HAP-1 (cell line): ENCODE data around the gene RASD2.

Experiments used
- DNase-seq, 2 experiments: peaks; one replicate each; pipeline ENCODE4 v3.0.0-alpha.2; 2016 to 2020; ENCODE audit warnings: low spot score in 2 of 2
- H3K27me3 ChIP-seq: fragments of 250-450 bp; sonication (Bioruptor Pico); 2 replicates; pipeline ENCODE4 v1.5.1; 2020; ENCODE audit warnings: low read depth, mild to moderate bottlenecking, moderate library complexity
- H3K36me3 ChIP-seq: fragments of 250-450 bp; sonication (Bioruptor Pico); replicated peaks from 2 replicates; pipeline ENCODE4 v1.5.1; 2020; ENCODE audit warnings: mild to moderate bottlenecking
- H3K4me1 ChIP-seq: fragments of 250-450 bp; sonication (Bioruptor Pico); 2 replicates; pipeline ENCODE4 v1.5.1; 2020; ENCODE audit warnings: mild to moderate bottlenecking
- H3K4me3 ChIP-seq: fragments of 250-450 bp; sonication (Bioruptor Pico); 2 replicates; pipeline ENCODE4 v1.5.1; 2020; ENCODE audit warnings: mild to moderate bottlenecking, moderate library complexity
- H3K9me3 ChIP-seq: fragments of 250-450 bp; sonication (Bioruptor Pico); 2 replicates; pipeline ENCODE4 v1.5.1; 2020; ENCODE audit warnings: mild to moderate bottlenecking, moderate library complexity
- in situ Hi-C: fragments of 300-500 bp; cut with MboI; formaldehyde crosslinking; loops from 3 replicates; pipeline ENCODE4 v1.14.3; 2020; ENCODE audit warnings: low sequenced_read_pairs, inconsistent platforms, mixed read lengths

Gene RASD2

DNA sequence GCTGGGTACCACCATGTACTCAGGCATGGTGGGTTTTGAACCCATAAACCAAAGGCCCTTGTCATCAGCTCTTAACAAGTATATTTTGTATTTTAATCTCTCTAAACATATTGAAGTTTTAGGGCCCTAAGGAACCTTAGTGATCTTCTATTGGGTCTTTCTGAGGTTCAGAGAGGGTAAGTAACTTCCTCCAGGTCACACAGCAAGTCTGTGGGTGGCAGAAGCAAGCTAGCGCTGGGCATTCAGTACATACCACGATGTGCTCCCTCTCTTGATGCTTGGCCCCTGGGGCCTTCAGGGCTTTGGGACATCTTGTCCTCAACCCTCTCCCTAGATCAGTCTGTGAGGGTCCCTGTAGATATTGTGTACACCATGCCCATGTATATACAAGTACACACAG is 12.7 kb downstream of the RASD2 start:
- Histone ChIP-seq H3K4me1 (no peaks in the 10 kb centered on the region), H3K9me3 (no peaks in the 10 kb centered on the region), H3K36me3 (no peaks in the 10 kb centered on the region), H3K4me3 (no peak overlapping the region), H3K27me3 (no peaks in the 10 kb centered on the region)
- in situ Hi-C loops: no loop called here
- no peak for DNase-seq

GRCh38 chr22:35554297-35554845 is 13.7 kb downstream of the RASD2 start:
- Histone ChIP-seq H3K4me1 (no peaks in the 10 kb centered on the region), H3K9me3 (no peaks in the 10 kb centered on the region), H3K36me3 (no peaks in the 10 kb centered on the region), H3K27me3 (no peaks in the 10 kb centered on the region), H3K4me3 (no peak overlapping the region)
- no peak for DNase-seq
- in situ Hi-C loops: no loop called here

DNA sequence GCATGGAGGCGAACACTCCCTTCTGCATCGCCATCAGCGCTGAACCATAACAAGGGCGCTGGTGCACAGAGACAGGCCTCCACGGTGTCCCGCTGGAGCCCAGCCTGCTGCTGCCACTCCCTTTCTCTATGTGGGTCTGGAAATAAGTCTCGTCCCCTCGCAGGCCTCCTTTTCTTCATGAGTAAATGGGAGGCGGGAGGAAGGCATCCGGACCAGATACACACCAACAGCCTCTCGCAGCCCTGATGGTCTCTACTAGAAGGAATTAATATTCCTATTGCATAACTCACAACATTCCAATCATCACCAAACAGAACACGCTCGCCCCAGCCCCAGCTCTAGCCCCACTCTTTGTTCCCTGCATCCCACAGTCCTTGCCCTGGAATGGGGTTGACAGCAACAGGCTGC is 14.9 kb downstream of the RASD2 start:
- H3K9me3 ChIP-seq: no peaks in the 10 kb centered on the region
- no peak for DNase-seq
- in situ Hi-C loops: no loop called here
- no peaks in the 10 kb centered on the region for H3K4me1 ChIP-seq
- H3K4me3 ChIP-seq: no peak overlapping the region
- H3K36me3 ChIP-seq: no peaks in the 10 kb centered on the region
- H3K27me3 ChIP-seq: no peaks in the 10 kb centered on the region

- H3K36me3 ChIP-seq: no peaks in the 10 kb centered on the region
- H3K9me3 ChIP-seq: no peaks in the 10 kb centered on the region
- H3K4me1 ChIP-seq: no peaks in the 10 kb centered on the region
- in situ Hi-C loops: no loop called here
- H3K4me3 ChIP-seq: no peak overlapping the region
- H3K27me3 ChIP-seq: no peaks in the 10 kb centered on the region
- no peak for DNase-seq
Measured at GRCh38 chr22:35555946-35556547, 15.4 kb downstream of the RASD2 start.

- no peak for DNase-seq
- Histone ChIP-seq H3K27me3 (no peaks in the 10 kb centered on the region), H3K9me3 (no peaks in the 10 kb centered on the region), H3K4me3 (no peak overlapping the region), H3K4me1 (no peaks in the 10 kb centered on the region), H3K36me3 (no peaks in the 10 kb centered on the region)
- in situ Hi-C loops: no loop called here
Measured at GRCh38 chr22:35556666-35557065, 16.0 kb downstream of the RASD2 start.

DNA sequence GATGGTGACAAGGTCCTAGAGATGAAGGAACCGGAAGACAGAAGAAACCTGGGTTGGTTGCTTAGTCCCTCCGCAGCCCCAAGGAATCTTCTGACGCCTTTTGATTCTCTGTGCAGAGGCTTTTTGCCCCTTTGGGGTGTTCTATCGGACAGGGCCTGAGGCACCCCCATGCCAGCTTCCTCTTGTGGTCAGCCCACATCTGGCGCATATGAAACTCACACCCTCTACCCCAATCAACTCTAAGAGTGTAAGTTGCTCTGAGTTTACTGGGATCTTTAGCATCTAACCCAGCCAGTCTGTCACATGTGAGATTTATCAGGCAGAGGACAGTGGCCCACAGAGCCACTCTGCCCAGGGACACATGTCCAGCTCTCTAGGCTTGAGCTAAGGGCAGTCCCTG is 17.4 kb downstream of the RASD2 start:
- H3K36me3 ChIP-seq: no peaks in the 10 kb centered on the region
- H3K4me3 ChIP-seq: no peak overlapping the region
- H3K9me3 ChIP-seq: no peaks in the 10 kb centered on the region
- DNase-seq: no peak
- H3K27me3 ChIP-seq: no peaks in the 10 kb centered on the region; the same call in 1 of the 2 replicates
- in situ Hi-C loops: no loop called here
- H3K4me1 ChIP-seq: no peaks in the 10 kb centered on the region

DNA sequence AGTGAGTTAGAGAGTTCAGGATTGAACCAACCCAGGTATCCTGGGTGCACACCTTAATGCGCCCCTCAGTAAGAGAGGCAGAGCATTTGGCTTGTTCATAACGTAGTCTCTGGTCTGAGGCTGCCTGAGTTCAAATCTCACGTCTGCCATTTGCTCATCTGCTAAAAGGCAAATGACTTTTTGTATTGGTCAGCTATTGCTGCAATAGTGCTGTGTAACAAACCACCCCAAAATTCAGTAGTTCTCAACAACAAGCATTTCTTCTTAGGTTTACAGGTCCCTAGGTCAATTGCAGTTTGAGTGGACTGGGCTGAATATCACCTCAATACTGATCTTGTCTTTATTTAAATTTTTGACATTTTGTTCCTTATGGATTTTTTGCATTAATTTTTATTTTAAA is 18.1 kb downstream of the RASD2 start:
- no peaks in the 10 kb centered on the region for H3K9me3 ChIP-seq
- H3K36me3 ChIP-seq: no peaks in the 10 kb centered on the region
- DNase-seq: no peak
- no peak overlapping the region for H3K4me3 ChIP-seq
- H3K27me3 ChIP-seq: no peaks in the 10 kb centered on the region; the same call in 1 of the 2 replicates
- no peaks in the 10 kb centered on the region for H3K4me1 ChIP-seq
- in situ Hi-C loops: no loop called here

DNA sequence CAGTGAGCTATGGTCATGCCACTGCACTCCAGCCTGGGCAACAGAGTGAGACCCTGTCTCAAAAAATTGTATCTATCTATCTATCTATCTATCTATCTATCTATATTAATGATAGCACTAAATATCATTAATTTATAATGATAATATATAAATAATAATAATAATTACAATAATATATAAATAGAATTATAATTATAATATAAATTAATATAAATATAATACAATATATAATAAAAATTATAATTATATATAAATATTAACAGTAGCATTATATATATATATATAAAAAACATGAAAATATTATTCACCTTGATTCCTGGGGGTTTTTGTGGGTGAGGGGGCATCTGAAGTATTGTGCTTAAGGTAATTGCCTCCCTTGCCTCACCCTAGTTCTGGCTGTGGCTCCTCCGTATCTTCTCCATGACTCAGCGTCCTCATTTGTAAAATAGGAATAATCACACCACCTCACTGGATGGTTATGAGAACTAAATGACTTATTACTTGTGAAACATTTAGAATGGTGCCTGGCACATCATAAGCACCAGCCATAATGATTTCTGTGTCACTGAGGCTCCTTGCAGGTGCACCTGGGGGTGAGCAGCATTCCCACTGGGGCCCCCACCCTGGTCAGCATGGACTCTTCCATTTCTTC is 18.8 kb downstream of the RASD2 start:
- Histone ChIP-seq H3K9me3 (no peaks in the 10 kb centered on the region), H3K4me3 (no peak overlapping the region), H3K27me3 (no peaks in the 10 kb centered on the region; the same call in 1 of the 2 replicates), H3K36me3 (no peaks in the 10 kb centered on the region), H3K4me1 (no peaks in the 10 kb centered on the region)
- in situ Hi-C loops: no loop called here
- no peak for DNase-seq

DNA sequence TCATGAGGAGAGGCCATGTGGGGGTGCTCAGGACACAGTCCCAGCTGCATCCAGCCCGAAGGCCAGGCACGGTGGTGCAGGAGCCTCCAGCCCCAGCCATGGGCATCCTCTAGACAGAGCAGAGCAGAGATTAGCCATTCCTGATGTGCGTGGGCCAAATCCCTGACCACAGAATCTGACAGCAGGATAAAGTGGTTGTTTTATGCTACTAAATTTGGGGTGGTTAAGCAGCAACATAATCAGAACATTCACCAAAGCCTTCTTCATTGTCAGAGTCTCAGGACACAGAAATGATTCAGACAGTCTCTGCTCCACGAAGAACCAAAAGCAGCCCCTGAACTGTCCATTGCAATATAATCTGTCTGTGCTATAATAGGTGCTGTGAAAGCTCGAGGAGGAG is 19.7 kb downstream of the RASD2 start:
- H3K27me3 ChIP-seq: no peaks in the 10 kb centered on the region; the same call in 1 of the 2 replicates
- in situ Hi-C loops: no loop called here

GRCh38 chr22:35560824-35561223 is 20.2 kb downstream of the RASD2 start:
- Histone ChIP-seq H3K27me3 (no peaks in the 10 kb centered on the region; the same call in 1 of the 2 replicates), H3K9me3 (no peaks in the 10 kb centered on the region), H3K4me1 (no peaks in the 10 kb centered on the region), H3K36me3 (no peaks in the 10 kb centered on the region), H3K4me3 (no peak overlapping the region)
- in situ Hi-C loops: no loop called here
- no peak for DNase-seq

More for the DNA sequence above, 19.7 kb downstream of the RASD2 start:
- no peak for DNase-seq
- Histone ChIP-seq H3K4me3 (no peak overlapping the region), H3K36me3 (no peaks in the 10 kb centered on the region), H3K4me1 (no peaks in the 10 kb centered on the region), H3K9me3 (no peaks in the 10 kb centered on the region)

GRCh38 chr22:35561796-35562526 is 21.3 kb downstream of the RASD2 start:
- Histone ChIP-seq H3K4me1 (no peaks in the 10 kb centered on the region), H3K27me3 (no peaks in the 10 kb centered on the region; the same call in 1 of the 2 replicates), H3K36me3 (no peaks in the 10 kb centered on the region), H3K4me3 (no peak overlapping the region), H3K9me3 (no peaks in the 10 kb centered on the region)
- no peak for DNase-seq
- in situ Hi-C loops: no loop called here

- Histone ChIP-seq H3K9me3 (no peaks in the 10 kb centered on the region), H3K36me3 (no peaks in the 10 kb centered on the region), H3K4me1 (no peaks in the 10 kb centered on the region), H3K27me3 (no peaks in the 10 kb centered on the region; the same call in 1 of the 2 replicates), H3K4me3 (no peak overlapping the region)
- DNase-seq: no peak
- in situ Hi-C loops: no loop called here
Measured at GRCh38 chr22:35563211-35563610, 22.6 kb downstream of the RASD2 start.

DNA sequence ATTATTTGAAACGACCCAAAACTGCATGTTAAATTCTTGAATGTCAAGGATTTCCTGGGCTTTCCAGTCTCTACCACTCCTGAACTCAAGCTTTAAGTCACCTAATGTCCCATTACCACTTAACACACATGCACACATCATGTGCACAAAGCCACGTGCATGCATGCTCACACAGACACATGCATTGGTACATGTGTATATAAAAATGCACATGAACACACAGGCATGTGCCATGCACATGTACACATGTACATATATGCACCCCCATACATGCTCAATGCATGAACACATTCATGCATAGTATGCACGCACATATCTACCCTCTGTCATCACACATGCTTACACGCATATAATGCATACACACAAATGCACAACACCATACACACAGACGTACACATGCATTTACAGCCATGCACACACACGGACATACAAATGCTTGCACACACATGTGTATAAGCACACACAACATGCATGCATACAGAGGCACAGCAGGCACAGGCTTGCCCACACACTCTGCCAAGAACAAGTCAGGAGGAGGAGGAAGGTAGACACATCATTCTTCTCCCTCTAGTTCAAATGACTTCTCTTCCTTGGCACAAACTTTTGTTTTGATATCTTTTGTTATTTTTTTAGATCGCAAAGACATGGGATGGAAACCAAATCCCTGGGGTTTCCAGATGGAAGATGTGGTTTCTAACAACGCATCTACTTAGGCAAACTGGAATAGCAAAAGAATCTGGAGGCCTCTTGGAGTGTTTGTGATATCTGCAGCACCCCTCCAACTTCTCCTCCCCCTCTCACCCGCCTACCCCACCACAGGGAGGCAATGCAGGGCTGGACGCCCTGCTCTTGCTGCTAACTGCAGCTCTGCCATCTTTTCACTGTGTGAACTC is 24.6 kb downstream of the RASD2 start:
- H3K9me3 ChIP-seq: no peaks in the 10 kb centered on the region
- in situ Hi-C loops: no loop called here
- DNase-seq: no peak
- no peaks in the 10 kb centered on the region; the same call in 1 of the 2 replicates for H3K27me3 ChIP-seq
- no peaks in the 10 kb centered on the region for H3K4me1 ChIP-seq
- H3K4me3 ChIP-seq: no peak overlapping the region
- H3K36me3 ChIP-seq: no peaks in the 10 kb centered on the region
